Upper lobe of left lung (tissue), 6 donors: Measurements from ENCODE around the gene XRCC1. TPM values are rescaled to one million over a fixed set of nuclear protein-coding genes. Genes with fewer than 3 reads are reported as not detected.
A peak's percentile ranks its signal among the peaks of the same experiment; 100 is the strongest.

Experiments used
- ATAC-seq, 2 donors: fragments of 200-7000 bp; cut with Tn5 transposase; one replicate each; pipeline ENCODE4 v1.9.1; 2022; ENCODE audit warnings: mild to moderate bottlenecking in 2 of 2, moderate library complexity in 2 of 2; ENCODE audit not compliant: low FRiP score in 2 of 2
- DNase-seq, 2 donors: peaks; one replicate each; pipeline ENCODE4 v3.0.0-alpha.2; 2019 to 2020
- H3K27ac ChIP-seq, 4 donors: fragments of 200-600 bp; sonication (generic); one replicate each; pipeline ENCODE4 v1.5.1; 2016 to 2019
- H3K27me3 ChIP-seq, 4 donors: fragments of 200-600 bp; sonication (generic); one replicate each; pipeline ENCODE4 v1.5.1; 2017 to 2019
- H3K36me3 ChIP-seq, 4 donors: fragments of 200-600 bp; sonication (generic); one replicate each; pipeline ENCODE4 v1.5.1; 2016 to 2019
- H3K4me1 ChIP-seq, 4 donors: fragments of 200-600 bp; sonication (generic); one replicate each; pipeline ENCODE4 v1.5.1; 2018 to 2019
- H3K4me3 ChIP-seq, 4 donors: fragments of 200-600 bp; sonication (generic); one replicate each; pipeline ENCODE4 v1.5.1; 2017 to 2019; ENCODE audit warnings: mild to moderate bottlenecking in 2 of 4, moderate library complexity in 1 of 4
- H3K9me3 ChIP-seq, 4 donors: fragments of 200-600 bp; sonication (generic); one replicate each; pipeline ENCODE4 v1.5.1; 2018 to 2019
- CTCF ChIP-seq, 6 experiments: fragments of 450-650 bp in 4 of 6; fragments of 200-600 bp in 2 of 6; sonication (generic) in 2 of 6; IDR thresholded peaks; one replicate each; pipeline ENCODE4 v1.5.1; 2016 to 2019; ENCODE audit warnings: antibody characterized with exemption in 6 of 6
- EP300 ChIP-seq, 4 donors: sonication (generic); formaldehyde crosslinking; IDR thresholded peaks; one replicate each; pipeline ENCODE4 v1.5.1; 2017; ENCODE audit warnings: antibody characterized with exemption in 4 of 4, control low read depth in 2 of 4
- POLR2A ChIP-seq, 4 donors: fragments of 450-650 bp; IDR thresholded peaks; one replicate each; pipeline ENCODE4 v1.5.1; 2016 to 2017; ENCODE audit warnings: antibody characterized with exemption in 4 of 4, mild to moderate bottlenecking in 2 of 4
- POLR2AphosphoS5 ChIP-seq, 2 donors: sonication (generic); formaldehyde crosslinking; IDR thresholded peaks; one replicate each; pipeline ENCODE4 v1.5.1; 2017; ENCODE audit warnings: antibody characterized with exemption in 2 of 2
- WGBS, 2 donors: methylation state at CpG; one replicate each; pipeline ENCODE4 v1.1.5; 2017 to 2018; 5-methylcytosine and 5-hydroxymethylcytosine counted together
- total RNA-seq, 6 donors: library from RNA; depleted of rRNA in 4 of 6; stranded (reverse); fragments of >200 nt in 4 of 6; gene quantifications; one replicate each; pipeline versions ENCODE4 v1.1.0 to v1.2.1, GENCODE V29; 2016 to 2021
- donor health status: DM: no; HTN: no; CAD: no; lungs with moderate emphysema.
- donor health status: DM: no; HTN: yes; CAD: no; lungs with severe emphysema.

XRCC1 gene
- total RNA-seq, 6 donors from 2014 or later: 24.2 to 30.1 (median 26.4) TPM

- Histone ChIP-seq H3K9me3 (no peaks in the 10 kb centered on the region), H3K27ac (no peak overlapping the region), H3K36me3 (peaks cover 5 to 34% (median 15%) of the 10 kb centered on the region in 4 donors), H3K4me1 (peaks cover 15 to 28% (median 23%) of the 10 kb centered on the region in 4 donors), H3K27me3 (no peaks in the 10 kb centered on the region), H3K4me3 (no peak overlapping the region)
- WGBS, 2 donors: 74 to 80% methylated on average over 4 of the region's 4 CpGs
- no peak for DNase-seq
- TF ChIP-seq POLR2AphosphoS5 (IDR thresholded peaks at IDR 0.05): no peak
- TF ChIP-seq POLR2A (IDR thresholded peaks at IDR 0.05): no peak
- TF ChIP-seq EP300 (IDR thresholded peaks at IDR 0.05): no peak
- no peak for TF ChIP-seq CTCF (IDR thresholded peaks at IDR 0.05)
- no peak for ATAC-seq
Measured at GRCh38 chr19:43599635-43600295, 24.4 kb upstream of the XRCC1 start.

- ATAC-seq: no peak
- H3K27ac ChIP-seq: no peak overlapping the region
- TF ChIP-seq POLR2A (IDR thresholded peaks at IDR 0.05) (no peak), EP300 (IDR thresholded peaks at IDR 0.05) (no peak), POLR2AphosphoS5 (IDR thresholded peaks at IDR 0.05) (no peak), CTCF (IDR thresholded peaks at IDR 0.05) (no peak)
- DNase-seq: peak in 1 of 2 donors; percentile 78
- peaks cover 26 to 39% (median 33%) of the 10 kb centered on the region in 4 donors for H3K4me1 ChIP-seq
- H3K36me3 ChIP-seq: peaks cover 5 to 34% (median 17%) of the 10 kb centered on the region in 4 donors
- H3K27me3 ChIP-seq: no peaks in the 10 kb centered on the region
- WGBS, 2 donors: 96 to 97% methylated on average over 10 to 19 of the region's 19 CpGs
- H3K4me3 ChIP-seq: no peak overlapping the region
- H3K9me3 ChIP-seq: no peaks in the 10 kb centered on the region
Measured at GRCh38 chr19:43598445-43599240, 23.3 kb upstream of the XRCC1 start.

- Histone ChIP-seq H3K27me3 (no peaks in the 10 kb centered on the region), H3K9me3 (no peaks in the 10 kb centered on the region), H3K4me1 (peaks cover 28 to 47% (median 36%) of the 10 kb centered on the region in 4 donors), H3K36me3 (peaks cover 8 to 41% (median 22%) of the 10 kb centered on the region in 4 donors), H3K27ac (peak overlapping the region in 1 of 4 donors; percentile 5), H3K4me3 (no peak overlapping the region)
- ATAC-seq: no peak
- WGBS, 2 donors: 33 to 45% methylated on average over 5 of the region's 5 CpGs
- TF ChIP-seq CTCF (IDR thresholded peaks at IDR 0.05): no peak
- no peak for TF ChIP-seq POLR2A (IDR thresholded peaks at IDR 0.05)
- no peak for TF ChIP-seq POLR2AphosphoS5 (IDR thresholded peaks at IDR 0.05)
- no peak for TF ChIP-seq EP300 (IDR thresholded peaks at IDR 0.05)
- DNase-seq: no peak
Measured at GRCh38 chr19:43597876-43598275, 22.5 kb upstream of the XRCC1 start.

- TF ChIP-seq EP300 (IDR thresholded peaks at IDR 0.05) (no peak), POLR2A (IDR thresholded peaks at IDR 0.05) (no peak), POLR2AphosphoS5 (IDR thresholded peaks at IDR 0.05) (no peak), CTCF (IDR thresholded peaks at IDR 0.05) (no peak)
- peaks cover 17 to 51% (median 30%) of the 10 kb centered on the region in 4 donors for H3K36me3 ChIP-seq
Measured at GRCh38 chr19:43596842-43597461, 21.6 kb upstream of the XRCC1 start.

More at GRCh38 chr19:43596842-43597461, 21.6 kb upstream of the XRCC1 start:
- no peaks in the 10 kb centered on the region for H3K9me3 ChIP-seq
- peaks cover 28 to 48% (median 36%) of the 10 kb centered on the region in 4 donors for H3K4me1 ChIP-seq
- peak overlapping the region; percentile 42 to 75 (median 60) for H3K4me3 ChIP-seq
- 10 to 30% methylated on average over 2 to 7 of the region's 7 CpGs for WGBS, 2 donors
- ATAC-seq: no peak
- no peak for DNase-seq
- peak overlapping the region; percentile 93 to 98 (median 96) for H3K27ac ChIP-seq
- H3K27me3 ChIP-seq: no peaks in the 10 kb centered on the region
